C4-2B (cell line): ENCODE data around the gene MCF2L.

Experiments
- CTCF ChIP-seq: fragments of 450-650 bp; conservative IDR thresholded peaks from 2 replicates; pipeline ENCODE4 v1.5.1; 2017; ENCODE audit warnings: mild to moderate bottlenecking
- ZFX ChIP-seq: fragments of 450-650 bp; IDR thresholded peaks from 2 replicates; pipeline ENCODE4 v1.6.1; 2017

GRCh38 chr13:112955956-112956355 lies 13.1 kb upstream of the MCF2L start:
- TF ChIP-seq CTCF (no peak), ZFX (no peak)
